ENCODE data around the gene PYGL.
"Not testable (repeated sequence)": the region's sequence is repeated elsewhere in the genome, so short reads cannot be mapped to it uniquely, and the experiment has no call there.

- not testable (repeated sequence) for TF ChIP-seq CTCF (conservative IDR thresholded peaks at IDR 0.05); EZH2 (IDR thresholded peaks at IDR 0.05; ENCODE audit: low read depth)
These were observed 47.9 kb downstream of the PYGL start for GRCh38 chr14:50896421-50896820.

All from PC-9 (cell line).